WERI-Rb-1 (cell line): ENCODE data around the gene PRDM8.
A peak's percentile ranks its signal among the peaks of the same experiment; 100 is the strongest.

Experiments
- DNase-seq: peaks from one replicate; pipeline ENCODE4 v3.0.0-alpha.2; 2020
- H3K27ac ChIP-seq: fragments of 250-450 bp; sonication (Bioruptor Pico); 2 replicates; pipeline ENCODE4 v1.5.1; 2020; ENCODE audit warnings: mild to moderate bottlenecking, moderate library complexity
- H3K27me3 ChIP-seq: fragments of 250-450 bp; sonication (Bioruptor Pico); 2 replicates; pipeline ENCODE4 v1.5.1; 2021; ENCODE audit warnings: mild to moderate bottlenecking, low read depth, moderate library complexity; ENCODE audit not compliant: insufficient read depth, severe bottlenecking
- H3K36me3 ChIP-seq: fragments of 250-450 bp; sonication (Bioruptor Pico); 2 replicates; pipeline ENCODE4 v1.5.1; 2020; ENCODE audit warnings: mild to moderate bottlenecking, moderate library complexity
- H3K4me3 ChIP-seq: 2 replicates; pipeline ENCODE4 v1.5.1; 2011; ENCODE audit warnings: low read depth, mild to moderate bottlenecking, control low read depth, low read length
- H3K9me3 ChIP-seq: fragments of 250-450 bp; sonication (Bioruptor Pico); 2 replicates; pipeline ENCODE4 v1.5.1; 2021; ENCODE audit warnings: mild to moderate bottlenecking, moderate library complexity; ENCODE audit not compliant: severe bottlenecking
- TF ChIP-seq, protein P1 (sequence below): IDR thresholded peaks from 2 replicates; pipeline ENCODE4 v1.5.1; 2011; ENCODE audit warnings: low read depth, mild to moderate bottlenecking, control low read depth, inconsistent platforms, low read length

The PRDM8 gene

DNA sequence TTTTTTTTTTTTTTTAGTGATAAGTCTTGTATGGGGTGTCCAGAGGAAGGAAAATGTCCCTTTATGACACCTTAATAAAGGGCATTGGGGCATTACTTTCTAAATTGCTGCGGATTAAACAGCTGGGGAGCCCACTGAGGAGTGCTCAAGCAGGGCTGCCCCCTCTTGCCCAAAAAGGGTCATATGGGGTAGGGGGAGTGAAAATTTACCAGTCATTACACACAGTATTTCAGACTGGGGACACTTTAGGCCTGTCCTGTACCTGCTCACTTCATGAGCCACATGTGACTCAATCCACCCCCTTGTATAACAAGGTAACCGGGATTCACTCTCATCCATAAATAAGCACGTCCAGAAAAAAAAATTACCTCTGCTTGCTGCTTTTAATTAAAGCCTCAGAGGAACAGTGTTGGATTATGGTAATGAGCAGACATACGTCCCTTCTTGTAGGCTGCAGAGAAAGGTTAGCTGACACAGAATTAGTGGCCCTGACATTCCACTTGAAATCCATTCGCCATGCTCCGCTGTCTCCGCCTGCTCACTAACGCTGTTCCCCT is 1.8 kb downstream of the PRDM8 start:
- no peaks in the 10 kb centered on the region for H3K9me3 ChIP-seq
- peak overlapping the region; percentile 39; the same call in 1 of the 2 replicates for H3K27ac ChIP-seq
- H3K27me3 ChIP-seq, result no peaks in the 10 kb centered on the region
- peaks cover 44% of the 10 kb centered on the region for H3K36me3 ChIP-seq
- TF ChIP-seq, protein P1, sequence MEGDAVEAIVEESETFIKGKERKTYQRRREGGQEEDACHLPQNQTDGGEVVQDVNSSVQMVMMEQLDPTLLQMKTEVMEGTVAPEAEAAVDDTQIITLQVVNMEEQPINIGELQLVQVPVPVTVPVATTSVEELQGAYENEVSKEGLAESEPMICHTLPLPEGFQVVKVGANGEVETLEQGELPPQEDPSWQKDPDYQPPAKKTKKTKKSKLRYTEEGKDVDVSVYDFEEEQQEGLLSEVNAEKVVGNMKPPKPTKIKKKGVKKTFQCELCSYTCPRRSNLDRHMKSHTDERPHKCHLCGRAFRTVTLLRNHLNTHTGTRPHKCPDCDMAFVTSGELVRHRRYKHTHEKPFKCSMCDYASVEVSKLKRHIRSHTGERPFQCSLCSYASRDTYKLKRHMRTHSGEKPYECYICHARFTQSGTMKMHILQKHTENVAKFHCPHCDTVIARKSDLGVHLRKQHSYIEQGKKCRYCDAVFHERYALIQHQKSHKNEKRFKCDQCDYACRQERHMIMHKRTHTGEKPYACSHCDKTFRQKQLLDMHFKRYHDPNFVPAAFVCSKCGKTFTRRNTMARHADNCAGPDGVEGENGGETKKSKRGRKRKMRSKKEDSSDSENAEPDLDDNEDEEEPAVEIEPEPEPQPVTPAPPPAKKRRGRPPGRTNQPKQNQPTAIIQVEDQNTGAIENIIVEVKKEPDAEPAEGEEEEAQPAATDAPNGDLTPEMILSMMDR, result no peak
- H3K4me3 ChIP-seq, result peak overlapping the region; percentile 93
- DNase-seq, result no peak

- Histone ChIP-seq H3K27me3 (no peaks in the 10 kb centered on the region), H3K9me3 (no peaks in the 10 kb centered on the region), H3K36me3 (peaks cover 52% of the 10 kb centered on the region), H3K27ac (no peak overlapping the region), H3K4me3 (peak overlapping the region; percentile 93)
- TF ChIP-seq, protein P1, result no peak
- DNase-seq, result no peak
Observed at GRCh38 chr4:80199947-80200346, 2.6 kb downstream of the PRDM8 start.

DNA sequence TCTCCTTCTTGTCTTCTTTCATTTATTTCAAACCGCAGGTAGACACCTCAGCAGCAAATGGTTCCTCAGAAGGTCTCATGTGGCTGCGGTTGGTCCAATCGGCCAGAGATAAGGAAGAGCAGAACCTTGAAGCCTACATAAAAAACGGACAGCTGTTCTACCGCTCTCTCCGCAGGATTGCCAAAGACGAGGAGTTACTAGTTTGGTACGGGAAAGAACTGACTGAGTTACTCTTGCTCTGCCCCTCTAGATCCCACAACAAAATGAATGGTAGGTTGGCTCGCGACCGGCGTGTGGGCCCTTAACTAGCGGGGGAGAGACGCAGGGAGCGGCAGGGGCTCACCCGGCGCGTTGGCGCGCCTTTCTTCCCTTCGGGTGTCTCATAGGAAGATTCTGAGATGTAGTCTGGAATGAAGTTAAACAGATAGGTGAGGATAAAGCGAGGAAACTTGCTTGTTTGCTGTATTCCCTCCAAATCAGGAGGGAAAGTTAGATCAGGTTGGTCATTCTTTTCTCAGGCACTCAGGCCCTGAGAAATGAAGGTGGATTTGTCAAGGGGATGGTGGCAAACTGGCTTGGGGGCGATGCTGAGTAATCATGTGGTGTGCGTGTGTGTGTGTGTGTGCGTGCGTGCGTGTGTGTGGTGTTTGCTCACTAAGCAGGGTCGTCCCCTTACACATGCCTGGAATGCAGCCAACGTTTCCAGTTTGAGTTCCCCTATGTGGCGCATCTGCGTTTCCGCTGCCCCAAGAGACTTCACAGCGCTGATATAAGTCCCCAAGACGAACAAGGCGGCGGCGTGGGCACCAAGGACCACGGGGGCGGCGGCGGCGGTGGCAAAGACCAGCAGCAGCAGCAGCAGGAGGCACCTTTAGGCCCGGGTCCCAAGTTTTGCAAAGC is 4.2 kb downstream of the PRDM8 start:
- Histone ChIP-seq H3K27me3 (no peaks in the 10 kb centered on the region), H3K36me3 (peaks cover 52% of the 10 kb centered on the region), H3K27ac (no peak overlapping the region), H3K9me3 (no peaks in the 10 kb centered on the region), H3K4me3 (no peak overlapping the region)
- TF ChIP-seq, protein P1, result no peak
- DNase-seq, result no peak

DNA sequence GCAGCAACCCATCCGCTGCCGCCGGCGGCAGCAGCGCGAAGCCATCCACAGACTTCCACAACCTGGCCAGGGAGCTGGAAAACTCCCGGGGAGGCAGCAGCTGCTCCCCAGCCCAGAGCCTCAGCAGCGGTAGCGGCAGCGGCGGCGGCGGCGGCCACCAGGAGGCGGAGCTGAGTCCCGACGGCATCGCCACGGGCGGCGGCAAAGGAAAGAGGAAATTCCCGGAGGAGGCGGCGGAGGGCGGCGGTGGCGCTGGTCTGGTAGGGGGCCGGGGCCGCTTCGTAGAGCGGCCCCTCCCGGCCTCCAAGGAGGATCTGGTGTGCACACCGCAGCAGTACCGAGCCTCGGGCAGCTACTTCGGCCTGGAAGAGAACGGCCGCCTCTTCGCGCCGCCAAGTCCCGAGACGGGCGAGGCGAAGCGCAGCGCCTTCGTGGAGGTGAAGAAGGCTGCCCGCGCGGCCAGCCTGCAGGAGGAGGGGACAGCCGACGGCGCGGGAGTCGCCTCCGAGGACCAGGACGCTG is 4.9 kb downstream of the PRDM8 start:
- TF ChIP-seq, protein P1, result no peak
- DNase-seq, result no peak
- no peaks in the 10 kb centered on the region for H3K27me3 ChIP-seq
- no peak overlapping the region for H3K4me3 ChIP-seq
- H3K36me3 ChIP-seq, result peaks cover 52% of the 10 kb centered on the region
- no peak overlapping the region for H3K27ac ChIP-seq
- H3K9me3 ChIP-seq, result no peaks in the 10 kb centered on the region

GRCh38 chr4:80202741-80203553 is 5.6 kb downstream of the PRDM8 start:
- TF ChIP-seq, protein P1, result no peak
- Histone ChIP-seq H3K9me3 (no peaks in the 10 kb centered on the region), H3K27ac (no peak overlapping the region), H3K27me3 (no peaks in the 10 kb centered on the region), H3K36me3 (peaks cover 52% of the 10 kb centered on the region), H3K4me3 (no peak overlapping the region)
- DNase-seq, result no peak
